PC-3 (cell line): ENCODE measurements around the gene ZNF524. TPM values are rescaled to one million over a fixed set of nuclear protein-coding genes. Genes with fewer than 3 reads are reported as not detected.

ENCODE experiments used
- ATAC-seq: fragments of 200-7000 bp; cut with Tn5 transposase; 2 replicates; pipeline ENCODE4 v1.9.1; 2020; ENCODE audit warnings: mild to moderate bottlenecking, moderate library complexity
- BruUV-seq: library from RNA; stranded (reverse); fragments of 400-500 nt; replicated peaks from 2 replicates; lab custom pipeline; 2021; lab: Mats Ljungman, UMichigan
- CTCF ChIA-PET: fragments of 300-600 bp; sonication (Branson Sonifier 250); formaldehyde crosslinking; loops from one replicate; lab custom pipeline; 2022; ENCODE audit warnings: antibody characterized with exemption; lab: Charles Lee
- POLR2A ChIA-PET: fragments of 300-600 bp; sonication (Branson Sonifier 250); formaldehyde crosslinking; loops from one replicate; lab custom pipeline; 2022; ENCODE audit warnings: antibody characterized with exemption; ENCODE audit not compliant: unreplicated experiment; lab: Charles Lee
- DNase-seq: peaks from one replicate; pipeline ENCODE4 v3.0.0-alpha.2; 2015
- H2AFZ ChIP-seq: fragments of 300-600 bp; sonication (generic); 2 replicates; pipeline ENCODE4 v1.6.0; 2016; ENCODE audit warnings: antibody characterized with exemption, low read length
- H3F3A ChIP-seq: fragments of 300-600 bp; sonication (generic); one replicate; pipeline ENCODE4 v1.6.0; 2017; ENCODE audit warnings: antibody characterized with exemption, low read length, control low read depth, mild to moderate bottlenecking; ENCODE audit not compliant: unreplicated experiment
- H3K27ac ChIP-seq: fragments of 300-600 bp; sonication (generic); 2 replicates; pipeline ENCODE4 v1.5.1; 2016; ENCODE audit warnings: mild to moderate bottlenecking, low read length
- H3K27me3 ChIP-seq: fragments of 300-600 bp; sonication (generic); 2 replicates; pipeline ENCODE4 v1.6.1; 2016; ENCODE audit warnings: low read length, mixed read lengths
- H3K36me3 ChIP-seq: fragments of 300-600 bp; sonication (generic); 2 replicates; pipeline ENCODE4 v1.6.1; 2016; ENCODE audit warnings: low read depth, mixed run types, low read length, mixed read lengths
- H3K4me1 ChIP-seq: fragments of 300-600 bp; sonication (generic); 2 replicates; pipeline ENCODE4 v1.5.1; 2016; ENCODE audit warnings: low read length; ENCODE audit not compliant: insufficient read depth
- H3K4me2 ChIP-seq: fragments of 300-600 bp; sonication (generic); 2 replicates; pipeline ENCODE4 v1.6.0; 2016; ENCODE audit warnings: low read length
- H3K4me3 ChIP-seq: fragments of 300-600 bp; sonication (generic); 2 replicates; pipeline ENCODE4 v1.5.1; 2016; ENCODE audit warnings: mild to moderate bottlenecking, low read length, mixed read lengths
- H3K79me2 ChIP-seq: fragments of 300-600 bp; sonication (generic); 2 replicates; pipeline ENCODE4 v1.6.1; 2017; ENCODE audit warnings: low read length, mixed read lengths
- H3K9ac ChIP-seq: fragments of 300-600 bp; sonication (generic); 2 replicates; pipeline ENCODE4 v1.6.0; 2016; ENCODE audit warnings: mild to moderate bottlenecking, low read length
- H3K9me2 ChIP-seq: fragments of 300-600 bp; sonication (generic); replicated peaks from 2 replicates; pipeline ENCODE4 v1.6.1; 2016; ENCODE audit warnings: mixed run types, low read length, mixed read lengths
- H3K9me3 ChIP-seq: fragments of 300-600 bp; sonication (generic); 2 replicates; pipeline ENCODE4 v1.6.1; 2016; ENCODE audit warnings: low read length, mixed read lengths
- H4K20me1 ChIP-seq: fragments of 300-600 bp; sonication (generic); 2 replicates; pipeline ENCODE4 v1.6.1; 2016; ENCODE audit warnings: low read length, mixed read lengths
- CTCF ChIP-seq: fragments of 300-600 bp; sonication (generic); conservative IDR thresholded peaks from 2 replicates; pipeline ENCODE4 v1.5.1; 2017; ENCODE audit warnings: antibody characterized with exemption, low read depth, mild to moderate bottlenecking, low read length
- EZH2 ChIP-seq: fragments of 300-600 bp; sonication (generic); IDR thresholded peaks from one replicate; pipeline ENCODE4 v1.6.1; 2017; ENCODE audit warnings: antibody characterized with exemption, mild to moderate bottlenecking, low read length; ENCODE audit not compliant: unreplicated experiment
- EZH2phosphoT487 ChIP-seq: fragments of 300-600 bp; sonication (generic); IDR thresholded peaks from 2 replicates; pipeline ENCODE4 v1.6.1; 2018; ENCODE audit warnings: mild to moderate bottlenecking, antibody characterized with exemption, low read length, borderline replicate concordance
- intact Hi-C: fragments of 100-400 bp; cut with micrococcal nuclease; formaldehyde crosslinking; loops from 2 replicates; pipeline ENCODE4 v1.9.0; 2023
- total RNA-seq: library from RNA; depleted of rRNA; stranded (reverse); fragments of >200 nt; gene quantifications from 2 replicates; pipeline ENCODE4 v1.2.3, GENCODE V29; 2014

ZNF524 gene
- total RNA-seq, 1 experiment from 2014 or later, result 27.7 TPM

GRCh38 chr19:55640043-55640576 lies 40.0 kb downstream of the ZNF524 start:
- CTCF ChIA-PET, result no interaction called here
- Histone ChIP-seq H3K9ac (peak overlapping the region; percentile 95), H3F3A (peaks cover 4% of the 10 kb centered on the region), H3K9me2 (no peaks in the 10 kb centered on the region), H3K79me2 (peaks cover 87% of the 10 kb centered on the region), H3K9me3 (no peaks in the 10 kb centered on the region), H3K4me2 (peak overlapping the region; percentile 85), H2AFZ (peak overlapping the region; percentile 94), H3K4me3 (peak overlapping the region; percentile 96), H3K4me1 (peaks cover 41% of the 10 kb centered on the region), H3K27ac (peak overlapping the region; percentile 62), H3K36me3 (peaks cover 8% of the 10 kb centered on the region), H3K27me3 (no peaks in the 10 kb centered on the region), H4K20me1 (no peaks in the 10 kb centered on the region)
- TF ChIP-seq EZH2 (no peak), CTCF (peak; percentile 35; the same call in 1 of the 2 replicates), EZH2phosphoT487 (no peak)
- intact Hi-C loops, result loop anchor here (2.0 kb wide), 1 partner anchor 41 kb away; the partner anchor contains the start of gene FIZ1
- DNase-seq (no peak), ATAC-seq (no peak)
- TSS peak; percentile 46 for BruUV-seq
- POLR2A ChIA-PET, result no interaction called here

- H2AFZ ChIP-seq, result peak within 1 kb of the TSS; percentile 94
Measured at GRCh38 chr19:55640577-55641425, 40.7 kb downstream of the ZNF524 start, which contains the start of gene ZNF580. Gene ZNF580, plus strand, starts transcription at chr19:55641002. Its CDS starts 1,507 bp downstream, at chr19:55642509.

More at GRCh38 chr19:55640577-55641425, 40.7 kb downstream of the ZNF524 start, which contains the start of gene ZNF580:
- ChIA-PET POLR2A (interaction anchor here (0.7 kb wide), 1 partner anchor 35 kb away, joined by 5 read pairs; no protein-coding TSS in a partner anchor), CTCF (interaction anchor here (0.6 kb wide), 1 partner anchor 16 kb away, joined by 7 read pairs; the partner anchor contains the start of gene ZNF784)
- no peak for TF ChIP-seq EZH2phosphoT487
- TF ChIP-seq CTCF, result no peak
- no peak for TF ChIP-seq EZH2
- H3K9me2 ChIP-seq, result no peaks in the 10 kb centered on the region
- peaks cover 4% of the 10 kb centered on the region for H3F3A ChIP-seq
- ATAC-seq (peak; percentile 45), DNase-seq (peak; percentile 80)
- H3K9ac ChIP-seq, result peak within 1 kb of the TSS; percentile 95
- 0 out of 2 replicates have a peak, but pooled peaks cover 4% of the 10 kb centered on the region for H4K20me1 ChIP-seq
- H3K4me1 ChIP-seq, result peaks cover 42% of the 10 kb centered on the region
- H3K4me3 ChIP-seq, result peak within 1 kb of the TSS; percentile 96
- intact Hi-C loops, result loop anchor here (2.0 kb wide), 1 partner anchor 42 kb away; the partner anchor contains the start of gene FIZ1
- no peaks in the 10 kb centered on the region for H3K27me3 ChIP-seq
- BruUV-seq, result no TSS peak
- H3K79me2 ChIP-seq, result peaks cover 87% of the 10 kb centered on the region
- no peaks in the 10 kb centered on the region for H3K9me3 ChIP-seq
- H3K4me2 ChIP-seq, result peak within 1 kb of the TSS; percentile 85
- peaks cover 14% of the 10 kb centered on the region for H3K36me3 ChIP-seq
- peak within 1 kb of the TSS; percentile 62 for H3K27ac ChIP-seq
